GM12891 (cell line): ENCODE data around the gene SERPINE1.

Experiments
- PAX5 ChIP-seq: IDR thresholded peaks from 2 replicates; pipeline ENCODE4 v1.6.1; 2011; ENCODE audit warnings: low read length, moderate library complexity, mild to moderate bottlenecking; ENCODE audit not compliant: insufficient read depth, severe bottlenecking
- POLR2A ChIP-seq: IDR thresholded peaks from 2 replicates; pipeline ENCODE4 v1.6.1; 2011; ENCODE audit warnings: low read depth, low read length, control low read depth
- POLR2AphosphoS5 ChIP-seq: IDR thresholded peaks from 2 replicates; pipeline ENCODE4 v1.6.1; 2011; ENCODE audit warnings: low read depth, low read length, control low read depth
- POU2F2 ChIP-seq: IDR thresholded peaks from 2 replicates; pipeline ENCODE4 v1.6.1; 2011; ENCODE audit warnings: low read depth, mild to moderate bottlenecking, control low read depth, low read length, moderate library complexity
- SPI1 ChIP-seq: IDR thresholded peaks from 2 replicates; pipeline ENCODE4 v1.6.1; 2011; ENCODE audit warnings: low read depth, low read length, control low read depth
- TAF1 ChIP-seq: IDR thresholded peaks from 2 replicates; pipeline ENCODE4 v1.6.1; 2011; ENCODE audit warnings: low read depth, low read length, control low read depth

GRCh38 chr7:101140746-101141382, 14.0 kb downstream of the SERPINE1 start:
- no peak for TF ChIP-seq POLR2A
- TF ChIP-seq POLR2AphosphoS5, result no peak
- TF ChIP-seq PAX5, result no peak
- TF ChIP-seq SPI1, result no peak
- TF ChIP-seq POU2F2, result no peak
- TF ChIP-seq TAF1, result no peak
